ENCODE data around the gene IFT81.
"Not testable (repeated sequence)": the region's sequence is repeated elsewhere in the genome, so short reads cannot be mapped to it uniquely, and the experiment has no call there.

The IFT81 gene

DNA sequence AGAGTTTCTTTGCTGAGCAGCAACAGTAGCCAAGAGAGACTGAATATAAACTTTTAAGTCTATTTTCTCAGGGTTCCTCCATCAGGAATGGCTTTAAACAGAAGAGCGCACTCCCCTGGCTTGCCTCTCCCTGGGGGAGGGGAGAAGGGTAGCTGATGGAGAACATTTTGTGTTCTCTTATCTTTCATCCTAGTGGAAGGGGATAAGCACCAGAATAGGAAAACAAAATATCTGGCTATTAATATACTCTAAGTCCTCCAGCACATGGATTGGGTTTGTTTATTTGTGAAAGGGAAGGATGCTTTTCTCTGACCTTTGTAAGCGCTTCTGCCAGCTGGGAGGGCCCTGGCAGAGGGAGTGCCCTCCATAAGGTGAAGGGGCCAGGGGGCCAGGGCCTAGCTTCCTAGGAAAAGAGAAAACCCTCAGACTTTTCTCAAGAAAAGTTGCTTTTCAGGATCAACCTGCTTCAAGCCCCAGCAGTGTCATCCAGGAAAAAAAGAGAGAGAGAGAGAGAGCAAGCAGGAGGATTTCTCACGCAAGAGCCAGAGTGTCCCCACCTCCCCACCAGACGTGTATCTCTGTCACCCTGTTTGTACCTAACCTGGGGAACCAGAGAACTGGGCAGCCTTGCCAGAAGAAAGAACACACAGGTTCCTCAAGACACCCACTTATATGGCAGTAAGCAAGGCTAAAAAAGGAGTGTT lies 122.6 kb downstream of the IFT81 start:
- no peak for DNase-seq (ENCODE audit: low read depth, low spot score)

DNA sequence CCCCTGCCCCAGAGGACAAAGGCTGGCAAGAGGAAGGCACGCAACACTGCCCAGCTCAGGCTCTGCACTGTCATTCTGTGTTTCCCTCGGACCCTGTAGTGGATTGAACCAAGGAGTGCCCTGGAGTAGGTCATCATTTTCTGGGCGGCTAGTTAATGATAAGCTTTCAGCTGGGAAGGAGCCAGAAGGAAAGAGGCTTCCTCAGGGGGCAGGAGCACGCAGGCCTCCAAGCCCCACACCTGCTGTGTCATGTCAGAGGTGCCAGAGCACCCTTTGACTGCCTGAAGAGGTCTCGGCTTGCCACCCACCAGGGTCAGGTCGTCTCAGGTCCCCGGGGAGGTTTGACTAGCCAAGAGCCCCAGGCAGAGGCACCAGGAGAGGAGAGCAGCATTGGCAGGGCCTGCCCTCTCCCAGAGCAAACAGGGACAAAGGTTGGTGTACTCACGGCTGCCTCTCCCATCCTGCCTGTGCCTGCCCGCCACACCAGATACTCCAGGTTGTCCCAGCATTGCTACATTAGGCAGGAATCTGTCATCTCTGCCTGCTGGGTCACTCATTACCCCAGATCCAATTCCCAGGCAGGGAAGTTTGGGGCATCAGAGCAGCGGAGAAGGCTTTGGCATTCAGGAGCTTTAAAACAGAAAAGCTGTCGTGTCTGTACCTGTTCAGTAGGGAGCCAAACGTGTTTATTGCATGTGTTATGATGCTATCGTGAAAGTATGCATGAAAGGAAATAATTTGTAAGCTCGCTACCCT lies 123.4 kb downstream of the IFT81 start:
- no peak for DNase-seq (ENCODE audit: low read depth, low spot score)

DNA sequence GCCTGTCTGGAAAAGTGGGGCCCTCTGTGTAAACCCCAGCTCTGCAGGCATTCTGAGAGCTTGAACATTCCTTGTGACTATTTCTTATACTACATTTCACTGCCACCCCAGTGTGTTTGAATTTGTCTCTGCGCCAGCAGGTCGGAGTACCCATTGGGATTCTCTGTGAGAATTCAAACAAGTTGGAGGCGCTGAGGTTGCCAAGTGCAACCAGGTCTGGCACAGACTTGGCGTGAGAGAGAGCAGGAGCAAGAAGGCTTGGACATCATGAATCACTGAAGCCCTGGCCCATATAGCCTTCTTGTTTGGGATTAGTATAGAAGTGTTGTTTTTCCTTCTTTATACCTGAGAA lies 123.9 kb downstream of the IFT81 start:
- DNase-seq (ENCODE audit: low read depth, low spot score), result no peak

DNA sequence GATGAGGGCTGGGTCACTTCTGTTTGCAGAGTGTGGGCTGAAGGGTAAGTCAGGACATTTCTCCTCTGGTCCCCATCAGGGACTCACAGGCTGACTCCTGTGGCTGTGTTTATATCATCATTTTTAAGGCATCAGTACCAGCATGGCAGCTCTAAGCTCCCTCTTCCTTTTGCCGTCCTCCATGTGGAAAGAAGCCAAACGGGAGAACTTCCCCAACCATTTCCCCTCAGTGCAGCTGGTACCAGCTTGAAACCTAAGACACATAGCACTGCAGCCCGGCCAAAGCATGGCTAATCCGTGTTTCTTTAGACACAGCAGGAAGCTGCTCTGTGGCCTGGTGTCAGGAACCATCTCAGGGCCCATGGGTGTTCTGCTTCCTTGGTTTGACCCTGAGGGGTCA lies 124.9 kb downstream of the IFT81 start:
- DNase-seq (ENCODE audit: low read depth, low spot score), result no peak

DNA sequence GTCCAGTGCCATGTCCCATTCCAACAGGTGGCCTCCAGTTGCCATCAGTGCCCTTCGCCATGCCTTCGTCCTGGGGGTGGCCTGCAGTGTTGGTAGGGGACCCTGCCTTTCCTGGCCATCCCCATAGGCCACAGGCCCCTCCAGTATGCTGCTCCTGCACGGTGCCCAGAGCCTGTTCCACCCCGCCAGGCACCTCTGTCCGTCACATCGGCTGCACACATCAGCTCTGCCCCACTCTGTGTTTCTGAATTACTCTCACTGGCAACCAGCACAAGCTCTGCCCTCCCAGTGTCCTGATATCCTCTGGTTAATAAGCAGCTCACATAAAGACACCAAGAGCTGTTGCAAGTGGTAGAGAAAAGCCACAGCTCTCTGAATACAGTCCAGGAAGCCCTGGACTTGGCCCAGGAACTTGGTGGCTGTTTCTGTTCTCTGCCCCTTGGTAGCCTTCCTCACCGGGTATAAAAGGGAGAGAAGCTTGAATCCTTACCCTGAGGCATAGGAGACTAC lies 125.6 kb downstream of the IFT81 start:
- no peak for DNase-seq (ENCODE audit: low read depth, low spot score)

DNA sequence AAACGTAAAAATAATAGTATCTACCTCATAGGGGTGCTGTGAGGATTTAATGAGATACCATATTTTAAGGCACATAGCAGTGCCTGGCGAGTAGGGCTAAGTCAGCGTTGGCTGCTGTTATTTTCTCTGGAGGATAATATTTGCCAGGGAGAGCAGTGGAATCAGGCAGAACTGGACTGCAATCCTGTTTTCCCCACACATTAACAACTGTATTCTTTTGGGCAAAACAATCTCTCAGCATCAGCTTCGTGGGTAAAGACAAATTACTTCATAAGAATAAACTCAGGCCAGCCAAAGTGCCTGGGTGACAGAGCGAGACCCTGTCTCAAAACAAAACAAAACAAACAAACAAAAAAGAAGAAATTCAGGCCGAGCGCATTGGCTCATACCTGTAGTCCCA lies 127.2 kb downstream of the IFT81 start:
- DNase-seq (ENCODE audit: low read depth, low spot score), result no peak

DNA sequence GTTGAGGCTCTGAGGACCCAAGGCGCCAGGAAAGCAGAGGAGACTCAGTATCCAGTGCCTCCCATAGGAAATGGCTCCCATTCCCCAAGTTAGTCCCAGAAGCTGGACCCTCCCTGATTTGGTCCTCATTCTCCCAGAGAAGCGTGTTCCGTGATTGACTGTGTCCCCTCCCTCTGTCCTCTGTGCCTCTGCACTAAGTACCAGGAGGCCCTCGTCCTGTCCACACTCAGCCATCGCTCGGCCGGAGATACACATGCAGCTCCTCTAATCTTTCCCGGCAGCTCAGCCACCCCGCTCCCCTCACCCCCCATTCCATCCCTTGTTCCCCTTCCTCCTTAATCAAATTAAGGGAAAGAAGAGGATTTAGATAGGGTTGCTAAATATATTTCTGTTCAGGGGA lies 128.6 kb downstream of the IFT81 start:
- no peak for DNase-seq (ENCODE audit: low read depth, low spot score)

DNA sequence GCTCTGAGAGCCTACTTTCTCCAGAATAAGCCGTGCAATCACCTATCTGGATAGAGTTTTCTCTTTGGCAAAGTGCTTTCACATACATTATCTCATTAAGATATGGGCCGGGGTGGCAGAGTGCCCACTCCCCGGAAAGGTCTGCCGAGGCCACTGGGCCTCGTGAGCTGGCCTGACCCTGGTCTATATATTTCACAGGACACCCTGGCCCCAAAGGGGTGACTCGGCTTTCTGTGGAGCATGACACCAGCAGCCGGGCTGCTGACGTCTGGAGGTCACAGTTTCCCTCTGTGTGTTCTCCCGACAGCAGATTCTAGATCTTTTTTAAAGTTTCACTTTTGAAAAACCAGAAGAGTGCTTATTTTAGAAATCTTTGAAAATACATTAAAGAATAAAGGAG lies 129.0 kb downstream of the IFT81 start:
- DNase-seq (ENCODE audit: low read depth, low spot score), result no peak

DNA sequence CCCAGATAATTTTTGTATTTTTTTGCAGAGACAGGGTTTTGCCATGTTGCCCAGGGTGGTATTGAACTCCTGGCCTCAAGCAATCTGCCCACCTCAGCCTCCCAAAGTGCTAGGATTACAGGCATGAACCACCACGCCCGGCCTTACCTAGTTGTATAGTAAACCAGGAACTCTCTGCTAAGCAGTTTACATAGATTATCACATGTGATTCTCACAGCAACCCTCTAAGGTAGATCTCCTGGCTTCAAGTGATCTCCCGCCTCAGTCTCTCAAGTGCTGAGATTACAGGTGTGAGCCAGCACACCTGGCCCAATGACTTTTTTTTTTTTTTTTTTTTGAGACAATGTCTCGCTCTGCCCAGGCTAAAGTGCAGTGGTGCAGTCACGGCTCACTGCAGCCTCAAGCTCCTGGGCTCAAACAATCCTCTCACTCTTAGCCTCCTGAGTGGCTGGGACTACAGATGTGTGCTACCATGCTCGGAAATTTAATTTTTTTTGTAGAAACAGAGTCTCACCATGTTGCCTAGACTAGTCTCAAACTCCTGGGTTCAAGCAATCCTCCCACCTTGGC lies 130.9 kb downstream of the IFT81 start:
- no peak for DNase-seq (ENCODE audit: low read depth, low spot score)

DNA sequence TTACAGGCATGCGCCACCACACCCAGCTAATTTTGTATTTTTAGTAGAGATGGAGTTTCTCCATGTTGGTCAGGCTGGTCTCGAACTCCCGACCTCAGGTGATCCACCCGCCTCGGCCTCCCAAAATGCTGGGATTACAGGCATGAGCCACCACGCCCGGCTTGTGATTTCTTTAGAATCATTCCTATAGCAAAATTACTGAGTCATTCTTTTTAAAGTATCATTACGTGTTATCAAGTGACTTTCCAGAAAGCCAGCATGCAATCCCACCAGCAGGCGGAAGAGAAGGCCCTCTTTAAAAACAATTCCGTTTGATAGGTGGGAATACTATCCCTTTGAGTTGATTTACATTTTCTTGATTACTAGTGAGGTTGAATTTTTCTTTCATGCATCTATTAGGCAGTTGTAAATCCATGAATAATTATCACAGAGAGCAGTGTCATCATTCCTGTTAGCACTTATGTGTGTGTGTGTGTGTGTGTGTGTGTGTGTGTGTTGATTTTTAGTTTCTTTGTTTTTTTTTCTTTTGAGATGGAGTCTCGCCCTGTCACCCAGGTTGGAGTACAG lies 131.8 kb downstream of the IFT81 start:
- not testable (repeated sequence) for DNase-seq (ENCODE audit: low read depth, low spot score)

DNA sequence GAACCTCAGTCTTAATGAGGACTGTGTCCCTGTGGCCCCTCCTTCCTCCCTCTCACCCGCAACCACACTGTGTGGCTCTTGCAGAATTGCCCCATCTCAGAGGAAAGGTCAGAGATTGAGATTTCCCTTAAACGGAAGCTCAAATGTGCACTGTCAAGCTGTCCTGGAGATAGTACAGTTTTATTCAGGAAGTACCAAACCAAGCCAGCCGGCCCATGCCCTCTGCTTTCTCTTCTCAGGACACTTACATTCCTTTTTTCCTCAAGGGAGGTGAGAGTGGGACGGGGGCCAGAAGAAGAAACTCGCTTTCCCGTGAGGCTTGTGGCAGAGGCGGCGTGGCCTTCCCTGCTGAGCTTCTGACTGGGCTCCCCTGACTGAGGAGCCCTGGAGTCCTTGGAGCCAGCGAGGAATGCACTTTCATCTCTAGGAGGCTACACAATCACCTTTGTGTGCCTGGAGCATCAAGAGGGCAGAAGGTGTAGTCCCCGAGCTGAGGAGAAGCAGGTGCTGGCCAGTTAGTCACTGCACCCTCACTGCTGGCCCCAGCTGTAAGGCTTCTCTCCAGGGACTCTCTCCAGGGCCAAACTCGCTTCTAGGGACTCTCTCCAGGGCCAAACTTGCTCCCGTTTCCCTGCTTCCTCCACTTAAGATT lies 132.7 kb downstream of the IFT81 start:
- no peak for DNase-seq (ENCODE audit: low read depth, low spot score)

DNA sequence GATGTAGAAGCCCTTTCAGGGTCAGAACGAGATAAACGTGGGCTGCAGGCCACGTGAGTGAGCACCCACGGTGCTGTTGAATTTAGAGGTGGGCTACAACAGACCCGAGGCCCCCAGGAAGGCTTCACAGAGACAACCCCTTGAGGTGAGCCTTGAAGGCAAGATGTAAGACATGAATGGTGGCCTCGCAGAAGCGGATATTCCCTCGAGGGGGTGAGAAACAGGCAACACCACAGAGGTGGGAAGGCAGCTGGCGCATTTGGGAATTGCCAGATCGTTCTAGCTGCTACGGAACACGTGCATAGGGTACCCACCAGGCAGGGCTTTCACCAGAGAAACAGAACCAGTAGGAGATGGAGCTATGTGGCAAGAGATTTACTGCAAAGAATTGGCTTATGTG lies 134.3 kb downstream of the IFT81 start:
- DNase-seq (ENCODE audit: low read depth, low spot score), result no peak

DNA sequence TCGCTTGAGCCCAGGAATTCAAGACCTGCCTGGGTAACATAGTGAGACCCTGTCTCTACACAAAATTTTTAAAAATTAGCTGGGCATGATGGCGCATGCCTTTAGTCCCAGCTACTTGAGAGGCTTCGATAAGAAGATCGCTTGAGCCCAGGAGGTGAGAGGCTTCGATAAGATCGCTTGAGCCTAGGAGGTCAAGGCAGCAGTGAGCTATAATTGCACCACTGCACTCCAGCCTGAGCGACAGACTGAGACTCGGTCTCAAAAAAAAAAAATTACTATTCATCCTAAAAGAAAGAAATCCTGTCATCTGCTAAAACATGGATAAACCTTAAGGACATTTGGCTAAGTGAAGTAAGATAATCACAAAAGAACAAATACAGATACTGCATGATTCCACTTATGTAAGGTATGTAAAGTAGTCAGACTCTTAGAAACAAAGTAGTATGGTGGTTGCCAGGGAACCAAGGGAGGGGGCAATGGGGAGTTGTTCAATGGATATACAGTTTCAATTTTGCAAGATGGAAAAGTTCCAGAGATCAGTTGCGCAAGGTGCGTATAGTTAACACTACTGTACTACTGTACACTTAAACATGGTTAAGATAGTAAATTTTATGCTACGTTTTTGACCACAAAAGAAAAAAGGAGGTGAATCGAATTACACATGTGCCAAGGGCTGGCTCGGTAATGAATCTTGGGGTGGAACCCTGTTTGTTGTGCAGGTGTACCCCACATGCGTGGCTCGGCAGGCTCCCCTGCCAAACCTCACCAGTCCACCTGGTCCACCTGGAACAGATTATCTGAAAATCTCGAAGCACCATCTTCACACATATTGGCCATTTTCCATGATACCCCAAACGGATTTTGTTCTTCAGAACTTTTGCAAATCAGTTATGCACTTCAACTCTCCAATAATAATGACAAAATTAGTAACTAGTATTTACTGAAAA lies 138.6 kb downstream of the IFT81 start:
- DNase-seq (ENCODE audit: low read depth, low spot score), result no peak

DNA sequence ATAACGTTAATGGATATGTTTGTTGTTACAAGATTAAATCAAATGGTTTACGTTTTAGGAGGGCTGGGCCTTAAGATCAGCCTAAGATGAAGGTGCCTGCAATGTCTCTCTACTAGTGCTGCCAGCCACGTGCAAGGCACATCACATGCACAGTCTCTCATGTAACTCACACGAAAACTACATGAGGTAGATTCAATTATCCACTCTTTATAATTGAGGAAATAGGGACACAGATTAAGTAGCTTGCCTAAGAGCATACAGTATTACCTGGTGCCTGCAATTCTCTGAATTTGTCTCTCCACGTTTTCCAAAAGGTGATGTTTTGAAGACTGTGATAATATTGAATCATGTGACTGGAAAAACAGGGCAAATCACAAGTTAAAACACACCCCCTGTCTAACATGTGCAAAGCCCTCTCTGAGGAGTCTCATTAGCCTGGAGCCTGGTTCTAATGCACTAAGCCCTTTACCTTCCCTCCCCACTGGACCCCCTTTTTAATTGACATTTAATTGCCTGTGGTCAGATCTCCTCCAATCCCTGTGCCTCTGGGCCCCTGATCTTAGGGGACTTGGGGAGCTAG lies 142.3 kb downstream of the IFT81 start:
- DNase-seq (ENCODE audit: low read depth, low spot score), result no peak

DNA sequence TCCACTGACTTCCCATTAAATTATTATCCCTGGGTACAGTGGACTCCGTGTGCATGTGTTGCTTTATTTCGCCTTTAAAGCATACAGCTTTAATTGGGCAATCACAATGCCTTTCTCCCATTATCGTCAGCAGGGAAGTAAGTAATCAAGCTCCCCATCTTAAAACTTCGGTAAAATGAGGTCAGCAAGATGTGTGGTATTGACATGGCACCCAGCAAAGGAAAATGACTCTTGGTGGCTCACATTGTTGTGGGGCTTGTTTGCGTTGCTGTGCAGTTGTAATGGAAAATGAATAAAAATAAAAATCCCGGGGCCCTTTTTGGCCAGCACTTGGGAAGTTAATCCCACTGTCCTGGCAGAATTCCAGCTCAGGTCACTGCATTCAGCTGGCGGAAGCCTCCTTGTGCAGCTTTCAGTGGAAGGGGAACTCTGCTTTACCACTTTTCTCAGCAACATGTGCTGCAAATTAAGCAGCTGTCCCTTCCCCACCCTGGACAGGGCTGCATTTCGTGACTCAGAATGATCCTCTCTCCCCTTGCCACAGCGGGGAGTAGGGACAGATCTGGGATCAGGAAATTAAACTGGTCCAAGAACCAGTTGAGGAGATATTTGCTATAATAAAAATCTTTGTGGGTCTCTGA lies 142.9 kb downstream of the IFT81 start:
- DNase-seq (ENCODE audit: low read depth, low spot score), result no peak
